Ovary (tissue), 9 donors: Measurements from ENCODE around the gene MAST3. TPM values are rescaled to one million over a fixed set of nuclear protein-coding genes. Genes with fewer than 3 reads are reported as not detected.

Source experiments
- DNase-seq, 5 donors: peaks; one replicate each; pipeline ENCODE4 v3.0.0-alpha.2; 2019 to 2020
- H3K27ac ChIP-seq, 2 donors: fragments of 200-600 bp; one replicate each; pipeline versions ENCODE4 v1.5.1 to v1.8.0; 2019 to 2022
- H3K27me3 ChIP-seq: fragments of 200-600 bp; one replicate; pipeline ENCODE4 v1.8.0; 2022
- H3K36me3 ChIP-seq: fragments of 200-600 bp; sonication (generic); one replicate; pipeline ENCODE4 v1.5.1; 2019
- H3K4me1 ChIP-seq: one replicate; pipeline ENCODE4 v1.8.1; 2013; ENCODE audit warnings: mild to moderate bottlenecking, moderate library complexity; ENCODE audit not compliant: insufficient read depth
- H3K4me3 ChIP-seq: fragments of 200-600 bp; sonication (generic); one replicate; pipeline ENCODE4 v1.5.1; 2017
- H3K9me3 ChIP-seq, 2 donors: fragments of 200-600 bp in 1 of 2; sonication (generic) in 1 of 2; one replicate each; pipeline versions ENCODE4 v1.5.1 to v1.8.1; 2013 to 2019; ENCODE audit warnings: mild to moderate bottlenecking in 1 of 2, moderate library complexity in 1 of 2
- EP300 ChIP-seq: sonication (generic); formaldehyde crosslinking; IDR thresholded peaks from one replicate; pipeline ENCODE4 v1.6.1; 2017; ENCODE audit warnings: antibody characterized with exemption
- POLR2A ChIP-seq: fragments of 450-650 bp; IDR thresholded peaks from one replicate; pipeline ENCODE4 v1.6.1; 2017; ENCODE audit warnings: antibody characterized with exemption, mild to moderate bottlenecking, moderate library complexity
- WGBS, 3 donors: extraction: QIAGEN DNeasy Blood & Tissue Kit in 1 of 3; methylation state at CpG; one replicate each; pipeline versions ENCODE4 v1.1.5 to v1.1.7; 2013 to 2017; 5-methylcytosine and 5-hydroxymethylcytosine counted together
- intact Hi-C, 4 donors: fragments of 100-400 bp; cut with DNase I; formaldehyde crosslinking; loops; one replicate each; pipeline versions ENCODE4 v1.11.0 to v1.15.1; 2022 to 2023
- polyA plus RNA-seq, 2 donors: library from polyadenylated mRNA; stranded (reverse); fragments of 200-250 nt in 1 of 2; fragments of 350-450 nt in 1 of 2; fragmentation: Illumina TruSeq in 1 of 2; extraction: RNeasy Lipid Tissue Mini Kit (QIAGEN cat#74804) in 1 of 2; gene quantifications; one replicate each; pipeline ENCODE4 v1.2.3, GENCODE V29; 2013 to 2014
- total RNA-seq, 7 donors: library from RNA; depleted of rRNA in 2 of 7; stranded (reverse); fragments of >200 nt in 2 of 7; fragmentation: NEBNext Ultra II Directional in 3 of 7; extraction: Animal tissue kit (Norgen Biotek cat#: 25700) in 3 of 7; gene quantifications; one replicate each; pipeline versions ENCODE4 v1.1.0 to v1.2.4, GENCODE V29; 2016 to 2023
- TF ChIP-seq, protein P1 (sequence below), 3 donors: fragments of 450-650 bp in 2 of 3; fragments of 200-600 bp in 1 of 3; IDR thresholded peaks; one replicate each; pipeline versions ENCODE4 v1.5.1 to v1.8.0; 2016 to 2022; ENCODE audit warnings: antibody characterized with exemption in 3 of 3, mild to moderate bottlenecking in 1 of 3
- donor health status: DM: no; HTN: no; CAD: no; lungs with moderate emphysema.
- donor health status: DM: no; HTN: no; CAD: no.
- donor health status: Bipolar disorder and iron deficiency.
- donor health status: DM: yes; HTN: yes; CAD: no.
- donor health status: DM: no; HTN: no; CAD: no.
- donor health status: DM: yes; HTN: yes; CAD: no.

MAST3 gene
- total and polyA plus RNA-seq, 9 donors = 2.4 to 12.2 (median 9.9) TPM

GRCh38 chr19:18060472-18060871 is 37.1 kb upstream of the MAST3 start:
- intact Hi-C loops = no loop called here
- TF ChIP-seq, protein P1, sequence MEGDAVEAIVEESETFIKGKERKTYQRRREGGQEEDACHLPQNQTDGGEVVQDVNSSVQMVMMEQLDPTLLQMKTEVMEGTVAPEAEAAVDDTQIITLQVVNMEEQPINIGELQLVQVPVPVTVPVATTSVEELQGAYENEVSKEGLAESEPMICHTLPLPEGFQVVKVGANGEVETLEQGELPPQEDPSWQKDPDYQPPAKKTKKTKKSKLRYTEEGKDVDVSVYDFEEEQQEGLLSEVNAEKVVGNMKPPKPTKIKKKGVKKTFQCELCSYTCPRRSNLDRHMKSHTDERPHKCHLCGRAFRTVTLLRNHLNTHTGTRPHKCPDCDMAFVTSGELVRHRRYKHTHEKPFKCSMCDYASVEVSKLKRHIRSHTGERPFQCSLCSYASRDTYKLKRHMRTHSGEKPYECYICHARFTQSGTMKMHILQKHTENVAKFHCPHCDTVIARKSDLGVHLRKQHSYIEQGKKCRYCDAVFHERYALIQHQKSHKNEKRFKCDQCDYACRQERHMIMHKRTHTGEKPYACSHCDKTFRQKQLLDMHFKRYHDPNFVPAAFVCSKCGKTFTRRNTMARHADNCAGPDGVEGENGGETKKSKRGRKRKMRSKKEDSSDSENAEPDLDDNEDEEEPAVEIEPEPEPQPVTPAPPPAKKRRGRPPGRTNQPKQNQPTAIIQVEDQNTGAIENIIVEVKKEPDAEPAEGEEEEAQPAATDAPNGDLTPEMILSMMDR (IDR thresholded peaks at IDR 0.05) = no peak
- H3K4me3 ChIP-seq = no peak overlapping the region
- no peaks in the 10 kb centered on the region for H3K4me1 ChIP-seq
- no peaks in the 10 kb centered on the region for H3K9me3 ChIP-seq
- WGBS, 3 donors = 79 to 83% (median 82%) methylated on average over 6 of the region's 6 CpGs
- no peak overlapping the region for H3K27ac ChIP-seq
- no peaks in the 10 kb centered on the region for H3K36me3 ChIP-seq
- no peaks in the 10 kb centered on the region for H3K27me3 ChIP-seq
- no peak for DNase-seq

- Histone ChIP-seq H3K27ac (no peak overlapping the region), H3K36me3 (no peaks in the 10 kb centered on the region), H3K9me3 (no peaks in the 10 kb centered on the region), H3K4me1 (no peaks in the 10 kb centered on the region), H3K27me3 (no peaks in the 10 kb centered on the region), H3K4me3 (no peak overlapping the region)
- no peak for DNase-seq
- TF ChIP-seq, protein P1 (IDR thresholded peaks at IDR 0.05) = no peak
- no peak for TF ChIP-seq EP300
- TF ChIP-seq POLR2A = no peak
- intact Hi-C loops = no loop called here
- WGBS, 3 donors = 40 to 48% (median 43%) methylated on average over 8 of the region's 8 CpGs
Observed at GRCh38 chr19:18062028-18062427, 35.5 kb upstream of the MAST3 start.

DNA sequence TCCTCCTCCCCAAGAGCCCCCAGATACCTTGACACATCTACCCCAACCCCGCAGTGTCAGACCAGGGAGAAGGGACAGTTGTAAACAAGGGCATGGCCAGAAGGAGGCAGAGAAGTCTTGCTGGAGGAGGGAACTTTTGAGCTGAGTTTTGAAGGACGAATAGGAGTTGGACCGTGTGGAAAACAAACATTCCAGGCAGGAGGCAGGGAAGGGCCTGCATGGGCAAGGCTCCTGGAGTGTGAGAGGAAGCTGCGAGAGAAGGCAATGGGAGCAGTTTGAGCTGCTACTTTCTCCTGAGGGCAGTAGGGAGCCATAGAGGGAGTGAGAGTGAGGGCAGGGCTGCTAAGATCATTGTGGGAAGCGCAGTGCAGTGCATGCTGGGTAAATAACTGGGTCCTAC is 34.1 kb upstream of the MAST3 start:
- Histone ChIP-seq H3K9me3 (no peaks in the 10 kb centered on the region), H3K27me3 (no peaks in the 10 kb centered on the region), H3K4me3 (no peak overlapping the region), H3K4me1 (no peaks in the 10 kb centered on the region), H3K27ac (no peak overlapping the region), H3K36me3 (no peaks in the 10 kb centered on the region)
- intact Hi-C loops = no loop called here
- WGBS, 3 donors = 68 to 73% (median 72%) methylated on average over 5 of the region's 5 CpGs
- TF ChIP-seq POLR2A (no peak), EP300 (no peak)
- TF ChIP-seq, protein P1 (IDR thresholded peaks at IDR 0.05) = no peak
- no peak for DNase-seq

GRCh38 chr19:18065173-18065495 is 32.4 kb upstream of the MAST3 start:
- intact Hi-C loops = no loop called here
- Histone ChIP-seq H3K27ac (no peak overlapping the region), H3K4me3 (no peak overlapping the region), H3K36me3 (no peaks in the 10 kb centered on the region), H3K27me3 (no peaks in the 10 kb centered on the region), H3K4me1 (no peaks in the 10 kb centered on the region), H3K9me3 (no peaks in the 10 kb centered on the region)
- no peak for DNase-seq
- 86 to 100% (median 90%) methylated on average over 1 of the region's 1 CpG for WGBS, 3 donors
- TF ChIP-seq POLR2A (no peak), EP300 (no peak)
- TF ChIP-seq, protein P1 (IDR thresholded peaks at IDR 0.05) = no peak

DNA sequence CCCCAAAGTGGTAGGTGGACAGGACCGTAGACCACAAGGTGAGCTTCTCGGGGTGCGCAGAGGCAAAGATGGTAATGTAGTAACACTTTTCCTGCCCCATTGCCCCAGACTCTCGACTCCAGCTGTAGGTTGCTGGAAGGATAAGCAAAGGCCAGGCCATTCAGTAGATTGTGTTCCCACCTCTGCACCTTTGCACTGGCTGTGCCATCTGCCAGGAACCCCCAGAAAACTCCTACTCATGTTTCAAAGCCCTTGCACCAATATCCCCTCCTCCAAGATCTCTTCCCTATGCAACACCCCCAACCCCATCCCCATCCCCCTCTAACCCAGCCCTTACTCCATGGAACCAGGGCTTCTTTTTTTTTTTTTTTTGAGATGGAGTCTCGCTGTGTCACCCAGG is 29.2 kb upstream of the MAST3 start:
- H3K36me3 ChIP-seq = no peaks in the 10 kb centered on the region
- WGBS, 3 donors = 85 to 92% (median 90%) methylated on average over 5 of the region's 5 CpGs
- intact Hi-C loops = no loop called here
- H3K4me3 ChIP-seq = no peak overlapping the region
- H3K27ac ChIP-seq = no peak overlapping the region
- no peaks in the 10 kb centered on the region for H3K4me1 ChIP-seq
- no peak for DNase-seq
- TF ChIP-seq POLR2A = no peak
- TF ChIP-seq, protein P1 (IDR thresholded peaks at IDR 0.05) = no peak
- no peak for TF ChIP-seq EP300
- H3K9me3 ChIP-seq = no peaks in the 10 kb centered on the region
- H3K27me3 ChIP-seq = no peaks in the 10 kb centered on the region
